GM10266 (cell line): ENCODE data around the gene FIGNL2.

Experiments used
- DNase-seq: peaks from one replicate; pipeline ENCODE4 v3.0.0; 2012; ENCODE audit errors: extremely low spot score
- CTCF ChIP-seq: IDR thresholded peaks from 2 replicates; pipeline ENCODE4 v1.5.1; 2012; ENCODE audit warnings: mild to moderate bottlenecking, low read depth; ENCODE audit not compliant: control insufficient read depth, insufficient read depth; ENCODE audit errors: missing control alignments

The FIGNL2 gene

DNA sequence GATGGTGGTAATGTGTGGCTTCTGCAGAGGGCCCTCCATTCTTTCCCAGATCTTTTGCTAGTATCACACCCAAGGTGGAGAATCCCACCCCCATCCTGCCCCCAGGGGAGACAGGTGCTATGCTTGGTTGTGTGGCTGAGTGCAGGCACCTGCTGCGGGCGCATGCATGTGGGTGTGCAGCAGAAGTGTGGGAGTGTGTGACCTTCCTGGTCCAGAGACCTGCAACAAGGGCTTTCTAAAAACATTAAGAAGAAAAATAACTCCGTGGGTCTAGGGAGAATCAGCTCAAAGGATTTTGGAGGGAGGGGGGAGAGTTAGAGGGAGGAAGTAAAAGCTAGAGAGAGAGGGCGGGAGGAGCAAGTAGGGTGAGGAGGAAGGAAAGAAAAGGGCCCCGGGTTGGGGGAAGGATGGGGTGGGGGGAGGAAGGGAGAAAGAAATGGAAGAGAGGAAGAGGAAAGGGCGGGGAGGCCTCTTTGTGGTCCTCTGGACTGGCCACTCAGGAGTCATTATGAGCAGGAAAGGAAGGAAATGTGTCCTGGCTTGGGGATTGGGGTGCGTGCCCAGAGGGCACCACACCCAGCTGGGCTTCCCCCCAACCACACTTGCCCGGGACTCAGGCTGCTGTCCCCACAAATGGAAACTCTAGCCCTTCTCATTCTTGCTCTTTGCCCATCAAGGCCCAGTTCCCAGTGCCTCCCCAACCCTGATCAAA, 3.1 kb upstream of the FIGNL2 start:
- DNase-seq: no peak
- no peak for TF ChIP-seq CTCF

DNA sequence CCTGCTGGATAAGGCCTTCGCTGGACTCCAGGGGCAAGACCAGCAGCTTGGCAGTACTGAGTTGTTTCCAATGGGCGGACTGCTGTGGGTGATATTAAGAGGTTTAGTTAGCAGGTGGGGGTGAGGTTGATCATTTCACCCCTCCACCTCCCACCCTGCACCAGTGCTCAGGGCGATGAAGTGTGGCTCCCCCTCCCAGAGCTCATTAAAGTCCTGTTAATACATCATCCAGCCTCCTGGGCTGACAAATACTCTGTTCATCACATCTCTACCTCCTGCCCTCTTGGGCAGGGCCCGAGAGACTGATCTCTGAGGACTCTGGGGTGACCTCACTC, 2.4 kb upstream of the FIGNL2 start:
- DNase-seq: no peak

DNA sequence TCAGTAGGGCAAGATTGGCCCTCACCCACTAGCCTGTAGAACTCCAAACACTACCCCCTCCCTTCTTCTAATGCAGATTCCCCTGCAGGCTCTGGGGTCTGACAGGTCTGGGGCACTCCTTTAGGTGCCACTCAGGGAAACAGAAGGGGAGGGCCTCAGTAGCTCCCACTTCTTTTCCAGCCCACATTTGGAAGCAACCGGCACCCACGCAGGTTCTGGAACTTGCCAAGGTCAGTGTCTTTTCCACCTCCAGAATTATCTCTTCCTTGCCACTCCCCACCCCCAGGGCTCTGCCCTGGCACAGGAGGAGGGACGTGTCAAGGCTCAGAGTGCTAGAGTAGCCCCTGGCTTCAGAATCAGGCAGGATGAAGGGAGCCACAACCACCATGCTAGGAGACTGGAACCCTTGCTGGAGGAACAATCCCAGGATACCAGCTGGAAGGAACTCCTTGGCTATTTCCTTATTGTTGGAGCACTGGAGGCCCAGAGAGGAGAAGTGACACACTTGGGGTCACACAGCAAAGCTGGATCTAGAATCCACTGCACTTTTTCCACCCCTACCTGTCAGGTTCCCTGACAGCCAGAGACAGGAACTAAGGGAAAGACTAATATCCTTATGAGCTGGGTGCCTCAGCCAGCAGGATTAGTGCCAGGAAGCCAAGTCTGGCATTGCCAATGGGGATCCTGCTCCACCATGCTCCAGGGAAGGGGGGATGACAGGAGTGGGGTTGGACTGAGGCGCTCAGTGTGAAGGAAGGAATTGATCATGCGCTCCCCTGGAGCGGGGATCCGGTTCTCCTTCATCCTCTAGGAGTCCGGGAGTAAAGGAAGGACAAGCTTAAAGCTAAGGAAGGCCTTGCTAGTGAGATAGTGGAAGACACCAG, 1.8 kb upstream of the FIGNL2 start:
- TF ChIP-seq CTCF: no peak
- no peak for DNase-seq

More for the DNA sequence above, 2.4 kb upstream of the FIGNL2 start:
- TF ChIP-seq CTCF: no peak

GRCh38 chr12:51848841-51849735, 570 bp upstream of the FIGNL2 start:
- DNase-seq: no peak
- TF ChIP-seq CTCF: no peak

GRCh38 chr12:51847643-51848325, 734 bp downstream of the FIGNL2 start:
- peak; percentile 54 for DNase-seq
- no peak for TF ChIP-seq CTCF

GRCh38 chr12:51846911-51847642, 1.4 kb downstream of the FIGNL2 start:
- no peak for TF ChIP-seq CTCF
- peak; percentile 70 for DNase-seq
